NCI-H2107 (cell line): ENCODE results near the gene HMGCL.
A peak's percentile ranks its signal among the peaks of the same experiment; 100 is the strongest.
"Not testable (repeated sequence)": the region's sequence is repeated elsewhere in the genome, so short reads cannot be mapped to it uniquely, and the experiment has no call there.

Experiments used
- DNase-seq: peaks from one replicate; lab custom pipeline; 2025; lab: John Stamatoyannopoulos, UW

The HMGCL gene

DNA sequence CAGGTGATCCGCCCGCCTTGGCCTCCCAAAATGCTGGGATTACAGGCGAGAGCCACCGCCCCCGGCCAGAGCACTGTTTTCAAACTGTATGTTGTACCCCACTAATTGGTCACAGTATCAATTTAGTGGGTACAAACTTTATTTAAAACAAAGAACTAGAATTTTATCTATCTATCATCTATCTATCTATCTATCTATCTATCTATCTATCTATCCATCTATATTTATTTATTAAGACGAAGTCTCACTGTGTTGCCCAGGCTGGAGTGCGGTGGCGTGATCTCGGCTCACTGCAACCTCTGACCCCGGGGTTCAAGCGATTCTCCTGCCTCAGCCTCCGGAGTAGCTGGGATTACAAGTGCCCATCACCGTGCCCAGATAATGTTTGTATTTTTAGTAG lies 1.4 kb upstream of the HMGCL start:
- DNase-seq: not testable (repeated sequence)

GRCh38 chr1:23825762-23826522 lies 713 bp upstream of the HMGCL start:
- DNase-seq: no peak

DNA sequence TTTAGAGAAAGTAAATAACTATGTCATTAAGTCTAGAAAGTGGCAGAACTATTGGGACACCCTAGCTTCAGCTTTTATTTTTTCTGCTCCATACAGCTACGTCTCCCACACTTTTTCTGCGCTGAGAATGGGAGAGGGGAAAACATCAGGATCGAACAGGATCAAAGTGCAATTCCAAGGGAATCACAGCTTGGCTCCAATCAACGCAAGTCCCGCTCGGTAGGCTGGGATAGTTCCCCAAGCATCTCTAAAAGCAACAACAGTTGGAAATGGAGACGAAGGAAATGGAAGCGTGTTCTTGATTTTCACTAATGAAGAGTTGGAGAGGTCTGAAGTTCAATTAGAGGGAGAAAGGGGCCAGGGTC lies 536 bp downstream of the HMGCL start:
- no peak for DNase-seq

DNA sequence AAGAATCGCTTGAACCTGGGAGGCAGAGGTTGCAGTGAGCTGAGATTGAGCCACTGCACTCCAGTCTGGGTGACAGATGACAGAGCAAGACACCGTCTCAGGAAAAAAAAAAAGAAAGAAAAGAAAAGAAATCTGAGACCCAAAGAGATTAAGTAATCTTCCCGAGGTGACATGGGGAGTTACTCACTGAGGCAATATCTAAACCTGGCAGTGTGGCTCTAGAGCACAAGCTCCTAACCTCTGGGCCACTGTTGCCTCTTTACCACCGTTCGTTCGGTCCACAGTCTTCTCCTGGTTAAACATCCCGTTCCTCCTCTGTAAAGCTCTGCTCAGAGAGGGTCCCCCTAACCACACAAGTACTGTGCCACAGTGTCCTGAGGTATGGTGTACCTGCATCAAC lies 1.5 kb downstream of the HMGCL start:
- DNase-seq: no peak

DNA sequence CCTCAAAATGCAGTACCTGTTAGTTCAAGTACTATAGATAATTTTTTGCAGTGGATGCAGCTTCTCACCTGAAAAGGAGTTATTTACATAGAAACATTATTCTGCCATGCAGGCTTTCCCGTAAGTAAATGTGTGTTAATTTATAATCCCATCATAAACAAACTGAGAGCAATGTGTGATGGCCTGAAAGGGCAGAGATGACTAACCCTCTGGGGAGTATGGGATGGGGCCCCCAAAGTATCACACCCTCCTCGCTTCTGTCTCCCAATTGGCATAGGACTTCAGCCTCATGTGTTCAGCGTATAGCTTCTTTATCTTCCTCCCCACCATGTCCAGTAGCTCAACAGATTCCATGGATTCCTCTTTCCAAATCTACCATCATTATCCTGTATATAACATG lies 7.6 kb downstream of the HMGCL start:
- no peak for DNase-seq

DNA sequence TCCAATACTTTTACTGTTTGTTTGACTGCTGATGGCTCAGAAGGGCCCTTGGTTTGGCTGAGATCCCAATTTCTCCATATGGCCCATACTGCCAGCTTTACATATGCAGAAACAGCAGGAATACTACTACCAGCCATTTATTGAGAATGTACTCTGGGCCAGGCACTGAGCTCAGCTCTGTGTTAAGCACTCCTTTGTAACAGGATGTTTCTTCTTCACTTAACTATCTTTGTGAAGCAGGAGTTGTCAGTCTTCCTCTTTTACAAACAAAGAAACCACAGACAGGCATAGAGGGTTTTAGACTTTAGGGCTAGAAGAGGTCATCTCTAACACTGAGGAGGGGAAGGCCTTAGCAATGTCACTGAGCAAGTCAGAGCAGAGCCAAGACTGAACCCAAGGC lies 8.3 kb downstream of the HMGCL start:
- no peak for DNase-seq

- no peak for DNase-seq
Measured at GRCh38 chr1:23816361-23816760, 8.9 kb downstream of the HMGCL start.

DNA sequence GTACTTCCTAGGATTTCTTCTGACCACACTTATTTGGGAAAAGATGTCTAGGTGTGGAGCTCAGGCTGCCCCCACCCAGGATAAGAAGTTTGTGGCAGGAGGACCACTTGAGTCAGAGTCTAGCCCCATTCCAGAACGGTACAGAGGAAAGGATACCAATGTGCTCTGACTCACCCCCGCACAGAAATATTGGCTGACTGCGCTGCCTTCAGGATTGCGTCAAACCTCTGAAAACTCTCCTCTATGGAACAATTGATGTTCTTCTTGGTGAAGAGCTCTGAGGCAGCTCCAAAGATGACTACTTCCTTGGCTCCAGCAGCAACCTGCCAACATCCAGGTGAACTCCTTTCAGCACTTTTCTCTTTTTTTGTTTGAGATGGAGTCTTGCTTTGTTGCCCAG lies 11.2 kb downstream of the HMGCL start:
- DNase-seq: no peak

DNA sequence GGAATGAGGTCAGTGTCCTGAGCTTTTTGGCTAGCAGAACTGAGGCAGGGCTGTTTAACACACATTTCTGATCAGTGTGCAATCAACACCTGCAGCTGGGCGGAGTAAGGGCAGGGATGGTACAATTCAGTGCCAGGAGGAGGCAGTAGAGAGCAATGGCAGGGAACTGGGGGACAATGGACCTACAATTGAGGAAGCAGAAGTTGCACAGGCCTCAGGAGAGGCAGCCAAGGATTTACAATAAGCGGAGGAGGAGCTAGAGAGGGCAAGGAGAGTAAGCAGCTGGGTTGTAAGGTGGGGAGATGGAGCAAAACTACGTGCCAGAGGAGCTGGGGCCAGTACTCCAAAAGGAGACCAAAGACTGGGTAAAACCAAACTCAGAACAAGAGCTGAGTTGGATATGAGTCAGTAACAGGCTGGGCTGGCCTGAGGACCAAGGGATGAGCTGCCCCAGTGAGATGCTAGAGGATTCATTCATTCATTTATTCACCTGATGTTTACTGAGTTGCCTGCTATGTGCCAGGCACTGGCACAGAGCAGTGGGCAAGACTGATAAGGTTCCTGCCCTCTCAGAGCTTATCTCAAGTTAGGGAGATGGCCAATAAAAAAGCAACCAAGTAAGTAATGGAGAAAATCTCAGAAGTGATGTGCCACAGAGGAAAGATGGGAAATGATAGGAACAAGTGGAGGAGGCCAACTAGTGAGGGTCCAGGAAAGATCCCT lies 14.2 kb downstream of the HMGCL start:
- no peak for DNase-seq

GRCh38 chr1:23809751-23810171 lies 15.5 kb downstream of the HMGCL start:
- DNase-seq: peak; percentile 56

GRCh38 chr1:23807453-23807852 lies 17.8 kb downstream of the HMGCL start:
- no peak for DNase-seq

DNA sequence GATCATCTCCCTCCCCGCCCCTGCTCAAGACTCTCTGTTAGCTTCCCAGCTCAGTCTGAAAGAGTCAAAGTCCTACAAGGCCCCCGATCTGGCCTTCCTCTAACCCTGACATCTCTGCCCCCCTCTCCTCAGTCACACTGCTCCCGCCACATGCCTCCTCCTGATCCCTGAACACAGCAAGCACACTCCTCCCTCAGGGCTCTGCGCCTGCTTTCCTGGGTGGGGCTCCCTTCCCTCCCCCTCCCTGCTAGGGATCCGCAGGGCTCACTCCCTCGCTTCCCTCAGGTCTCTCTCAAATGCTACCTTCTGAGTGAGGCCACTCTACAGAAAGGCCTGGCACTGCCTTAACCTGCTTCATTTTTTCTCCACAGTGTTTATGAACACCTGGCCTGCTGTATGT lies 18.9 kb downstream of the HMGCL start:
- no peak for DNase-seq

DNA sequence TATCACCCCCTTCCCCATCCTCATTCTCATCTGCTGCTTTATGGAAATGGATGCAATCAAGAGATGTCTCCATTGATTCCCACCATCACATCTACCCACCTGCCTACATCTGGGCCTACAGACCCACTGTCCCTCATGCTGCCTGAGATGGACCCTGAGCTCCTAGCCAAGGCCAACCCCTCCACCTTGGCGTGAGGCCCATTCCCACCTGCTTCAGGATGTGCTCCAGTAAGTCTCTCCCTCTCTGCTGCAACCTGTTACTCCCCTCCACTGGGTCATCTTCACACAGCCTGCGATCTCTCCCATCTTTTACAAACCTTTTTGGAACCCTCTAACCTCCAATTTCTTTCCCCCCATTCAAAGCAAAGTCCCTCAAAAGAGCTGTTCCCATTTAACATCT lies 20.2 kb downstream of the HMGCL start:
- DNase-seq: no peak

- no peak for DNase-seq
Measured at GRCh38 chr1:23804183-23804835, 20.9 kb downstream of the HMGCL start.

- DNase-seq: no peak
Measured at GRCh38 chr1:23803674-23804073, 21.6 kb downstream of the HMGCL start.

DNA sequence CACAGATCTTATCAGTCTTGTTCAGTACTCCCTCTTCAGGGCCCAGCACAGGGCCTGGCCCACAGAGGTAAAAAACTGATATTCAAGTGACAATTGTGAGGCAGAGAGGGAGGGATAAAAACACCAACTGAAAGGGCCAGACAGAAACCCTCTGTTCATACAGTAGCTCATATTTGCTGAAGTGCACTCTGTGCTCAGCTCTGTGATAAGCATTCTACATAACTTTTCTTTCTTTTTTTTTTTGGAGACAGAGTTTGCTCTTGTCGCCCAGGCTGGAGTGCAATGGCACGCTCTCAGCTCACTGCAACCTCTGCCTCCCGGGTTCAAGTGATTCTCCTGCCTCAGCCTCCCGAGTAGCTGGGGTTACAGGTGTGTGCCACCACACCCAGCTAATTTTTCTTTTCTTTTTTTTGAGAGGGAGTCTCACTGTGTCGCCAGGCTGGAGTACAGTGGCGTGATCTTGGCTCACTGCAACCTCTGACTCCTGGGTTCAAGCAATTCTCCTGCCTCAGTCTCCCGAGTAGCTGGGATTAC lies 22.4 kb downstream of the HMGCL start:
- DNase-seq: not testable (repeated sequence)

DNA sequence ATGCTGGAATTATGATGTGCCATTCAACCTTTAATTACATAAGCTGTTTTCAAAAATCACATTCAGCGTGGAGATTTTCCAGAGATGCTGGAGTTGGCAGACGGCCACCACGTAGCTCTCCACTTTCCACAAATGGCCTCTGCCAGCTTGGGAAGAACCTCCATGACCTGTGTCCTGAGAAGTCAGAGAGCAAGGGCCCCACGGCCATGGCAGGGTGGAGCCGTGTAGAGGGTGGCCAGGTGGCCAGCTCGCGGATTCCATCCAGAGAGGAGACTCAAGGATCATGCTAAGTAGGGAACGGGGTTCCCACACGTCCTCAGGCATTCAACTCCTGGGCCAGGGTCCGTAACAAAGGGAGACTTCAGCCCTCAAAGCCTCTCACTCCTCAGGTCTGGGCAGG lies 23.4 kb downstream of the HMGCL start:
- no peak for DNase-seq

GRCh38 chr1:23801338-23801748 lies 23.9 kb downstream of the HMGCL start:
- DNase-seq: no peak

DNA sequence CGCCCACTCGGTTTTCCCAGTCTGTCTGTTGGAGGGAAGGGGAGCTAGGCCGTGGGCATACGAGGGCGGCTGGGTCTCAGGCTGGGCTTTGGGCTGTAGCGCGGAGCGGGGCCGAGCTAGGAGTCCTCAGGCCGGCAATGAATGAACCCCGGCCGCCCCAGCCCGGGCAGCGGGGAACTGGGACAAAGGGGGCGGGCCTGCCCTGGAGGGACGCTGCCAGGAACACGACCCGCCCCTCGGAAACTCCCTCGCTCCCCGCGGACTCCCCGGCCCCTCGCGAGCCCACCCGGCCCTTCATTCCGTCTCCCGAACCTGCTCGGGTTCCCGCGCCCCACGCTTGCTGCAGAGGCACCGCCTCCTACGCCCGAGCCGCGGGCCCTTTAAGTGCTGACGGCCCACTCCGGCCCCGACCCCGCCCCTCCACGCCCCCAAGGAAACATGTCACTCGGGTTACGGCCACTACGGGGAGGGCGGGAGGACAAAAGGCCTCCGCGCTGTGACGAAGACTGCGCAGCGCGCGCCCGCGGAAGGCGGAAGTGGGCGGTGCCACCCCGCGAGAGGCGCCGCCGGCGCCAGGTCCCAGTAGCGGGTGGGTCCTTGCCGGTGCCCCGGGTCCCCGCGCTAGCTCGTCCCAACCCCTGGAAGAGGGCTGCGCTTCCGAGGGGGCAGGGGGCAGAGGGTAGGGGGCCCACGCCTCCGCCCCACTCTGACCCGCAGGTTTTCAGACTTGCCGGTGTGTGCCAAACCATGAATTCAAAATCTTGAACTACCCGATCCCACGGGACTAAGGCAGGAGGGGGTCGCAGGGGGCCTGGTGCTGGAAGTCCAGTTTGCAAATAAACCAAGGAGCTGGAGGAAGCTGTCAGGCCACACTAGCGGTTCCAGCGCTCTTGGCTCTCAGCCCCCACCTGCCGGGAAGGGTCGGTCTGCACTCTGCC lies 24.6 kb downstream of the HMGCL start, which contains the start of gene GALE:
Gene GALE, minus strand, starts transcription at position 355 of the 938 bp plus-strand sequence. CDS start 1,747 bp downstream, outside the sequence.
- peak; percentile 96 for DNase-seq

DNA sequence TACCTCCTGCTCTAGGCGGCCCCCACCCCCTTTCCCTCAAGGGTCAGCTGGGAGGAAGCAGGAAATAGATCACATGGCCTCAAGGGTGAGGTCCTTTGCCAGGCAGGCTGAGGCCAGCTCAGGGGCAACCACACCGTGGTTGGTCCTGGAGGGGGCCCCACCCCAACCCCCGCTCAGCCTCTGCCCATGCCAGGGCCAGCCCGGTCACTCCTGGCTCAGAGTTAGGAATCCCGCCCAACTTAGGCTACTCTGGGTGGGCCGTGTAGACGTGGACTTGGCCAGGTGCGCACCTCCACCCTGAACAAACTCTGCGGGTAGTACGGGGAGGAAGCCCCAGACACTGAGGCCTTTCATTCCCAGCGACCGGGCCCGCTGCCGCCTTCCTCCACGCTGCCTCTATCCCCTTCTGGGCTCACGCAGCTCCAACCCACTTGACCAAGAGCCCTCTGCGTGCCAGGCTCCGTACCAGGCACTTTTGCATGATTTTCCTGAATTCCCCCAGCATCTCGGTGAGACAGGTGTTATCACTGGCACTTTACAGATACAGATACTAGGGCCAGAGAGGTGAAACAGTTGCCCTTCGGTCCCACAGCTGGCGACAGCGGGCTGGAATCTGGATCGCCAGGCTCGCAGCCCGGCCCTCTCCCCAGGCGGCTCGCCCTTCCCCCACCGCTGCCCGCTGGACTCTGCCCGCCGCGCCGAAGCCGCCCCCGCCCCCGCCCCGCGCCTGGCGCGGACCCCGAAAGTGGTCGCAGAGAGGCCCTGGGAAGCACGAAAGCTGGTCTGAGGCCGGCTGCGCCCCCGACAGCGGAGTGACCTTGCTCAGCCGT lies 25.4 kb downstream of the HMGCL start:
- no peak for DNase-seq

DNA sequence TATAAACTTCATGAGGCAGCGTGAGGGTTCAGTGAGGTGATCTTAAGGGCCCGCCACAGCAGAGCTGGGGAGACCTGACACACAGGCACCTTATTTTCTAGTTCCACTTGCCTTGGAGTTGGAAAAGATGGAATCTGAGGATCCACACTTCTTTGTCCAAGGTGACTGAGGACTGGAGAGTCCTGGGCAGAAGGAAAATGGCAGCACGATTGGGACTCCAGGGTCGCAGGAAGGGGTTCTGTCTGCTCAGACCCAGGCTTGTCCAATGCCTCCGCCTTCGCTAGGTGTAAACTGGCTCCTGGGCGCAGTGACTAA lies 26.0 kb downstream of the HMGCL start:
- no peak for DNase-seq
